OCI-LY1 (cell line): ENCODE data around the gene SDK2.

ENCODE experiments used
- H2AFZ ChIP-seq: fragments of 200-600 bp; sonication (generic), shearing (Covaris generic); 2 replicates; pipeline ENCODE4 v1.6.0; 2014; ENCODE audit warnings: antibody characterized with exemption, mild to moderate bottlenecking, low read length
- H3F3A ChIP-seq: fragments of 200-600 bp; sonication (generic), shearing (Covaris generic); 2 replicates; pipeline ENCODE4 v1.6.0; 2014; ENCODE audit warnings: mild to moderate bottlenecking, antibody characterized with exemption, low read length, moderate library complexity; ENCODE audit not compliant: insufficient read depth
- H3K27ac ChIP-seq: fragments of 200-600 bp; sonication (generic); 2 replicates; pipeline ENCODE4 v1.5.1; 2014; ENCODE audit warnings: low read length, mixed run types, mild to moderate bottlenecking, low read depth; ENCODE audit not compliant: poor library complexity, severe bottlenecking
- H3K27me3 ChIP-seq: fragments of 200-600 bp; sonication (generic); 2 replicates; pipeline ENCODE4 v1.6.0; 2014; ENCODE audit warnings: antibody characterized with exemption, mild to moderate bottlenecking, low read length, moderate library complexity; ENCODE audit not compliant: insufficient read depth
- H3K36me3 ChIP-seq: fragments of 200-600 bp; sonication (generic); 2 replicates; pipeline ENCODE4 v1.6.1; 2014; ENCODE audit warnings: mild to moderate bottlenecking, antibody characterized with exemption, low read length, moderate library complexity, mixed read lengths; ENCODE audit not compliant: insufficient read depth
- H3K4me1 ChIP-seq: fragments of 200-600 bp; sonication (generic); 2 replicates; pipeline ENCODE4 v1.5.1; 2014; ENCODE audit warnings: mild to moderate bottlenecking, low read length, moderate library complexity; ENCODE audit not compliant: insufficient read depth, severe bottlenecking
- H3K4me2 ChIP-seq: fragments of 200-600 bp; sonication (generic), shearing (Covaris generic); 2 replicates; pipeline ENCODE4 v1.6.1; 2014; ENCODE audit warnings: low read length
- H3K4me3 ChIP-seq: fragments of 200-600 bp; sonication (generic); 2 replicates; pipeline ENCODE4 v1.5.1; 2014; ENCODE audit warnings: low read length, low read depth, mild to moderate bottlenecking, mixed read lengths; ENCODE audit not compliant: poor library complexity, severe bottlenecking
- H3K79me2 ChIP-seq: fragments of 200-600 bp; shearing (Covaris generic); 2 replicates; pipeline ENCODE4 v1.6.1; 2016; ENCODE audit warnings: mixed run types, low read length, mixed read lengths; ENCODE audit not compliant: insufficient read depth
- H3K9ac ChIP-seq: fragments of 200-600 bp; sonication (generic), shearing (Covaris generic); 2 replicates; pipeline ENCODE4 v1.6.1; 2014; ENCODE audit warnings: mild to moderate bottlenecking, low read length, mixed read lengths
- H3K9me2 ChIP-seq: fragments of 200-600 bp; sonication (generic), shearing (Covaris generic); 2 replicates; pipeline ENCODE4 v1.6.1; 2014; ENCODE audit warnings: low read depth, mild to moderate bottlenecking, low read length, mixed read lengths
- H3K9me3 ChIP-seq: fragments of 200-600 bp; shearing (Covaris generic); 2 replicates; pipeline ENCODE4 v1.6.1; 2014; ENCODE audit warnings: low read length, mixed read lengths
- H4K20me1 ChIP-seq: fragments of 200-600 bp; sonication (generic), shearing (Covaris generic); 2 replicates; pipeline ENCODE4 v1.6.0; 2016; ENCODE audit warnings: mild to moderate bottlenecking, low read length; ENCODE audit not compliant: insufficient read depth
- CTCF ChIP-seq: fragments of 200-600 bp; sonication (generic), shearing (Covaris generic); IDR thresholded peaks from 2 replicates; pipeline ENCODE4 v1.5.1; 2017; ENCODE audit warnings: mild to moderate bottlenecking, antibody characterized with exemption, low read length, moderate library complexity, mixed read lengths
- EZH2 ChIP-seq: fragments of 200-600 bp; sonication (generic), shearing (Covaris generic); IDR thresholded peaks from 2 replicates; pipeline ENCODE4 v1.8.0; 2017; ENCODE audit warnings: borderline replicate concordance, mixed run types, mild to moderate bottlenecking, antibody characterized with exemption, low read length, moderate library complexity, mixed read lengths

SDK2 gene

DNA sequence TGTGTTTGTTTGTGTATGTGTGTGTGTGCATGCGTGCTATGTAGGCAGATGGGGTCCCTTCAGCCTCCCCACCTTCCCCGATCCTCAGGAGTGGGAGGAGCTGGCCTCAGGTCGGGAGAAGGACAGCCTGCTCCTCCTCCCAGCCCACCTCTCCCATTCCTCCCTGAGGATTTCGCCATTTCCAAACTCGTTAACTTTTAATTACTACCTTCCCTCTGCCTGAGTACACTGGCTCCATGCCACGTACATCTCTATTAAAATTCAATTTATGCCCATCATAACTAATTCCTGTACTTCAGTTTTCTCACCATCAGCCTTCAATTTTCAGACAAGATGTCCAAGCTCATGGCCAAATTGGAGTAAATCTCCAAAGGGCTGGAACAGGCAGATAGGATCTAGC, 148.6 kb downstream of the SDK2 start:
- Histone ChIP-seq H3K79me2 (no peaks in the 10 kb centered on the region), H3K27me3 (peaks cover 2% of the 10 kb centered on the region; the same call in 1 of the 2 replicates), H3K9ac (no peak overlapping the region), H4K20me1 (no peaks in the 10 kb centered on the region), H3K4me1 (no peaks in the 10 kb centered on the region), H3F3A (no peaks in the 10 kb centered on the region), H3K4me3 (no peak overlapping the region), H3K9me3 (no peaks in the 10 kb centered on the region), H3K36me3 (no peaks in the 10 kb centered on the region), H3K4me2 (no peak overlapping the region), H3K9me2 (no peaks in the 10 kb centered on the region), H3K27ac (no peak overlapping the region), H2AFZ (no peak overlapping the region)
- TF ChIP-seq EZH2 (no peak), CTCF (no peak)

DNA sequence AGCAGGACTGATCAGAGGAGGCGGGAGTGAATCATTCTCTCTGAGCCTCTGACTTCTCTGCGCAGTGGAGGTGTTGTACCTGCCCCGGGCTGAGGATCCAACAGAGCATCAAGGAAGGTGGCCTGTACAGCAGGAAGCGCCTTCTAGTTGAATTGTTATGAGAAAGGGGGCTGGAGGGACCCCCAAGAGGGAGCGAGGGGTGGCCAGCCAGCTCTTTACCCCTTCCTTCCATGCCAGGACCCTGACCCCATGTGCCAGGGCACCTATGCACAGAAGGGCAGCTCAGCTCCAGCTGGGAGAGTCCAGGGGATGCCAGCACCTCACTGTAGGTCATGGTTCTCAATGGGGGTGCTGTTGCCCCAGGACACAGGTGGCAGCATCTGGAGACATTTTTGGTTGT, 149.3 kb downstream of the SDK2 start:
- no peaks in the 10 kb centered on the region for H3F3A ChIP-seq

DNA sequence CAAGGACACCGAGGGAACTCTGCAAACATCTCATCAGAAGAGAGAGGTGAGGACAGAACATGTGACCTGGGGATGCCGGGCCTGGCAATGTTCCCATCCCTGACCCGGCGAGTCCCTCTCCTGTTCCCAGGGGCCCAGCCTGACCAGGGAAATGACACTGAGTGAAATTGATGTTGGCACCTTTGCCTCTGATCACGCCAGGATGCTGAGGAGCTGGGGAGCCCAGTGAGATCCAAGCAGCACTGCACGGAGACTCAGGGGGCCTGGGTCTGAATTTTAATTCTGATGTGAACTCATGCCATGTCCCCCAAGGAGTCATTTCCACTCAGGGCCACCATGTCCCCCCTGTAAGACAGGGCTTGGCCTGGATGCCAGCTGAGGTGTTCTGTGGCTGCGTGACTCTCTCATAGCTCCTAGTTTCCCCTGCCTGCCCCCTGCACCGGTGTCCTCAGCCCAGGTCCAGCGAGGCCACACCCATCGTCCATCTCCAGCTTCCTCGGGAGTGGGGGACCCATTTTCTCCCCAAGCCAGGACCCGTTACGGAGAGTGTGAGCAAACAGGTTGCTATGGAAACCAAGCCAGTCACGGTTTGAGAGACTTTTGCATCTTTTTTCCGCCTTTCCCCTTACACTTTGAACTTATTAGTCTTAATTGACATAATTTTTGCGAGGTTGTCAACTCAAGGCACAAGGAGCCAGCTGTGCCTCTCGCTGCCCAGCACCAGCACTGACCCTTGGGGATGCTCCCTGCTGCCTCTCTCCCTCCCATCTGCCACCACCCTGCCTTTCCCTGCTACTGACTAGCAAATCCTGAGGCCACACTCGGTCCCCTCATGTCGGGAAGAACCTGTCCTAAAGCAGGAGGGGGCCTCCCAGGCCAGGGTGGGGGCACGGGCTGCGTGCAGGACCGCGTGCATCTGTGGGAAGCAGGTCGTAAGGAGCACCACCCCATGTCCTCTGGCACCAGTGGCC, 150.0 kb downstream of the SDK2 start:
- H3K9me3 ChIP-seq = no peaks in the 10 kb centered on the region
- H3K9me2 ChIP-seq = no peaks in the 10 kb centered on the region
- no peaks in the 10 kb centered on the region for H3K4me1 ChIP-seq
- H3K4me2 ChIP-seq = no peak overlapping the region
- no peaks in the 10 kb centered on the region for H3F3A ChIP-seq
- no peak overlapping the region for H2AFZ ChIP-seq
- H3K27me3 ChIP-seq = peaks cover 2% of the 10 kb centered on the region; the same call in 1 of the 2 replicates
- no peak overlapping the region for H3K4me3 ChIP-seq
- no peak overlapping the region for H3K27ac ChIP-seq
- H3K79me2 ChIP-seq = no peaks in the 10 kb centered on the region
- H4K20me1 ChIP-seq = no peaks in the 10 kb centered on the region
- H3K9ac ChIP-seq = no peak overlapping the region
- H3K36me3 ChIP-seq = no peaks in the 10 kb centered on the region
- TF ChIP-seq CTCF = no peak
- no peak for TF ChIP-seq EZH2

More for the DNA sequence above, 149.3 kb downstream of the SDK2 start:
- peaks cover 2% of the 10 kb centered on the region; the same call in 1 of the 2 replicates for H3K27me3 ChIP-seq
- no peaks in the 10 kb centered on the region for H3K9me3 ChIP-seq
- no peak overlapping the region for H3K4me3 ChIP-seq
- H4K20me1 ChIP-seq = no peaks in the 10 kb centered on the region
- no peak overlapping the region for H3K9ac ChIP-seq
- no peak overlapping the region for H3K4me2 ChIP-seq
- no peak overlapping the region for H2AFZ ChIP-seq
- H3K4me1 ChIP-seq = no peaks in the 10 kb centered on the region
- no peaks in the 10 kb centered on the region for H3K36me3 ChIP-seq
- H3K79me2 ChIP-seq = no peaks in the 10 kb centered on the region
- H3K9me2 ChIP-seq = no peaks in the 10 kb centered on the region
- no peak overlapping the region for H3K27ac ChIP-seq
- TF ChIP-seq CTCF (no peak), EZH2 (no peak)
